Suprapubic skin (tissue), 3 donors: Measurements from ENCODE around the gene PRR5.

Experiments
- POLR2A ChIP-seq, 2 donors: fragments of 450-650 bp; IDR thresholded peaks; one replicate each; pipeline ENCODE4 v1.6.1; 2017; ENCODE audit warnings: antibody characterized with exemption in 2 of 2, mild to moderate bottlenecking in 2 of 2, moderate library complexity in 2 of 2
- TF ChIP-seq, protein P1 (sequence below), 2 donors: fragments of 200-600 bp in 1 of 2; fragments of 450-650 bp in 1 of 2; sonication (generic) in 1 of 2; IDR thresholded peaks; one replicate each; pipeline ENCODE4 v1.5.1; 2016 to 2019; ENCODE audit warnings: antibody characterized with exemption in 2 of 2, mild to moderate bottlenecking in 1 of 2, moderate library complexity in 1 of 2

DNA sequence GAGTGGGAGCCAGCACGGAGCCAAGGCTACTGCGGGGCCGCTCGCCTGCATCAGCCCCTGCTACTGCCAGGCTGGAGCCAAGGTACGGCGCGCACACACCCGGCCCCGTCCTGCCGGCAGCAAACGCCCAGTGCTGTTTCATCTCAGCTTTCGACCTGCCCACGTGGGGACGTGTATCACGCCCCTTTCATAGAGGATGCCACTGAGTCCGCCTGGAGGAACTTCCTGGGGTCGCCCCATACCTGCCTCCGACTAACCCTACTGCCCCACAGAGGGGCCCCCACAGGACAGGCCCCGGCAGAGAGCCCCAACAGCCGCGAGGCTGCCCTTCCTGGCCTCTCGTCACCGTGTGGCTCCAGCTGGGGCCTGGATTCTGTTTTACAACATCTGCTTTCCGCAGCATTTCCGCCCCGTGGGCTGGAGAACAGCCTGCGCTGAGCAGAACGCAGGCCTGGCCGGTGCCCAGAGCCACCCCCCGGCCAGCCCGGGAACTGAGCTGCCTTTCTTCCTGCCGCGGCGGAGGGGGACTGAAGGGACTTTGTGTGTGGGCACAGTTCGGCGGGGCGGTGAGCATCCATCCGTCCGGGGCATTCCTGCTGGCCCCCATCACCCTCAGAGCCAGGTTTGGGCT is 27.5 kb downstream of the PRR5 start:
- TF ChIP-seq, protein P1, sequence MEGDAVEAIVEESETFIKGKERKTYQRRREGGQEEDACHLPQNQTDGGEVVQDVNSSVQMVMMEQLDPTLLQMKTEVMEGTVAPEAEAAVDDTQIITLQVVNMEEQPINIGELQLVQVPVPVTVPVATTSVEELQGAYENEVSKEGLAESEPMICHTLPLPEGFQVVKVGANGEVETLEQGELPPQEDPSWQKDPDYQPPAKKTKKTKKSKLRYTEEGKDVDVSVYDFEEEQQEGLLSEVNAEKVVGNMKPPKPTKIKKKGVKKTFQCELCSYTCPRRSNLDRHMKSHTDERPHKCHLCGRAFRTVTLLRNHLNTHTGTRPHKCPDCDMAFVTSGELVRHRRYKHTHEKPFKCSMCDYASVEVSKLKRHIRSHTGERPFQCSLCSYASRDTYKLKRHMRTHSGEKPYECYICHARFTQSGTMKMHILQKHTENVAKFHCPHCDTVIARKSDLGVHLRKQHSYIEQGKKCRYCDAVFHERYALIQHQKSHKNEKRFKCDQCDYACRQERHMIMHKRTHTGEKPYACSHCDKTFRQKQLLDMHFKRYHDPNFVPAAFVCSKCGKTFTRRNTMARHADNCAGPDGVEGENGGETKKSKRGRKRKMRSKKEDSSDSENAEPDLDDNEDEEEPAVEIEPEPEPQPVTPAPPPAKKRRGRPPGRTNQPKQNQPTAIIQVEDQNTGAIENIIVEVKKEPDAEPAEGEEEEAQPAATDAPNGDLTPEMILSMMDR (IDR thresholded peaks at IDR 0.05): peak in 1 of 2 donors; percentile 16
- no peak for TF ChIP-seq POLR2A (IDR thresholded peaks at IDR 0.05)
